Activated naive CD4-positive, alpha-beta T cell (primary cell): ENCODE measurements around the gene SLC38A10.
"Not testable (repeated sequence)": the region's sequence is repeated elsewhere in the genome, so short reads cannot be mapped to it uniquely, and the experiment has no call there.

Source experiments
- DNase-seq, 4 experiments: peaks; one replicate each; lab custom pipeline; 2025; lab: John Stamatoyannopoulos, UW

SLC38A10 gene

GRCh38 chr17:81312624-81313325, 17.7 kb upstream of the SLC38A10 start:
- DNase-seq = no peak

- no peak for DNase-seq
Observed at GRCh38 chr17:81311946-81312345, 16.8 kb upstream of the SLC38A10 start.

- DNase-seq = no peak
Observed at GRCh38 chr17:81310949-81311550, 15.9 kb upstream of the SLC38A10 start.

GRCh38 chr17:81309859-81310839, 15.0 kb upstream of the SLC38A10 start:
- no peak for DNase-seq

GRCh38 chr17:81309140-81309858, 14.2 kb upstream of the SLC38A10 start:
- DNase-seq = no peak

- DNase-seq = not testable (repeated sequence)
Observed at GRCh38 chr17:81308784-81309139, 13.7 kb upstream of the SLC38A10 start.

GRCh38 chr17:81307636-81308560, 12.8 kb upstream of the SLC38A10 start:
- DNase-seq = no peak

GRCh38 chr17:81306898-81307510, 11.9 kb upstream of the SLC38A10 start:
- no peak for DNase-seq

GRCh38 chr17:81306491-81306890, 11.4 kb upstream of the SLC38A10 start:
- no peak for DNase-seq

GRCh38 chr17:81305051-81305630, 10.0 kb upstream of the SLC38A10 start:
- DNase-seq = no peak

GRCh38 chr17:81304196-81305015, 9.3 kb upstream of the SLC38A10 start:
- DNase-seq = no peak

- no peak for DNase-seq
Observed at GRCh38 chr17:81303385-81303784, 8.3 kb upstream of the SLC38A10 start.

GRCh38 chr17:81302861-81303333, 7.8 kb upstream of the SLC38A10 start:
- DNase-seq = no peak

- DNase-seq = no peak
Observed at GRCh38 chr17:81302324-81302723, 7.2 kb upstream of the SLC38A10 start.

- DNase-seq = no peak
Observed at GRCh38 chr17:81301195-81302144, 6.4 kb upstream of the SLC38A10 start.

- no peak for DNase-seq
Observed at GRCh38 chr17:81300586-81301155, 5.6 kb upstream of the SLC38A10 start.

- DNase-seq = no peak
Observed at GRCh38 chr17:81299846-81300585, 4.9 kb upstream of the SLC38A10 start.
